Stimulated activated CD8-positive, alpha-beta memory T cell treated with anti-CD3 and anti-CD28 coated beads, Interleukin-15, amount 100 ng/mL, for 1 hour (primary cell): Measurements from ENCODE around the gene TNS1.
"Not testable (repeated sequence)": the region's sequence is repeated elsewhere in the genome, so short reads cannot be mapped to it uniquely, and the experiment has no call there.

ENCODE experiments used
- DNase-seq: peaks from one replicate; pipeline ENCODE4 v3.0.0-alpha.2; 2020; ENCODE audit warnings: low read depth

Gene TNS1

DNA sequence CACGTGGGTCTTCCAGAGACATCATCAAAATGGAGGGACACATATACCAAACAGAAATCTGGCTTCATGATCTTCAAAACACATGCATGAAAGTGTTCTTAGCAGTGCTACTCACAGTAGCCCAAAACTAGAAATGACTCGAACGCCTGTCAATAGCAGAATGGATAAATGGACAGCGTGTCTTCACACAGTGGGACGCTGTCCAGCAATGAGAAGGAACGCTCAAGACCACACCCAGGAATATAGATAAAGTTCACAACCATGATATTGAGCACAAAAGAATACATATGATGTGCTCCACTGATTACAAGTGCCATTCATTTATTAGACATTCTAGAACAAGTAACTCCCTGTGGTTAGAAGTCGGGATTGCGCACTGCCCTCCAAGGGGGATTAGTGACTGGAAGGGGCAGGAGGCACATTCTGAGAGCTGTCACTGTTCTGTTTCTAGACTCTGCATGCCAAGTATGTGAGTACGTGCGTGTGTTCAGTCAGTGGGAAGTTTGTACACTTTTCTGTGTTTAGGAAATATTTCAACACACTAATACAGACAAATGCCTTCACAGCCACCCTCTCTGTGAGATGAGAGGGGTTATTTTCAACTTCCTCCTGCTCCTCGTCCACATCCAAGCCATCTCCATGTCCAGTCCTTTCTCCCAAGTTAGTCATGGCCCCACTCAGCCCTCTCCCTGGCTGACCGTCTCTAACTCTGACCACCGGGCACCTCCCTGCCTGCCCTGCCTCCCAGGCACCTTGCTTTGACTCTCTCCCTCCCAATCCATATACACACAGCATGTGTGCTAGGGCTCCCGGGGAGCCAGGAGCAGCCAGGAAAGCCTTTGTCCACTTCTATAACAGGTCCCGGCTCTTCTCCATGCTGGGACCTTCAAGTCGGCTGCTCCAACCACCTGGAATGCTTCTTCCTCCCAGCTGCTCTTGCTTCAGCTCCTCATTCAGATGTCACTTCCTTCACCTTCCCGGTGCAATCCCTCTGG lies 26.9 kb upstream of the TNS1 start:
- no peak for DNase-seq

GRCh38 chr2:218028562-218029348 lies 26.0 kb upstream of the TNS1 start:
- no peak for DNase-seq

- DNase-seq: no peak
Observed at GRCh38 chr2:218028189-218028495, 25.3 kb upstream of the TNS1 start.

GRCh38 chr2:218027426-218028188 lies 24.8 kb upstream of the TNS1 start:
- no peak for DNase-seq

DNA sequence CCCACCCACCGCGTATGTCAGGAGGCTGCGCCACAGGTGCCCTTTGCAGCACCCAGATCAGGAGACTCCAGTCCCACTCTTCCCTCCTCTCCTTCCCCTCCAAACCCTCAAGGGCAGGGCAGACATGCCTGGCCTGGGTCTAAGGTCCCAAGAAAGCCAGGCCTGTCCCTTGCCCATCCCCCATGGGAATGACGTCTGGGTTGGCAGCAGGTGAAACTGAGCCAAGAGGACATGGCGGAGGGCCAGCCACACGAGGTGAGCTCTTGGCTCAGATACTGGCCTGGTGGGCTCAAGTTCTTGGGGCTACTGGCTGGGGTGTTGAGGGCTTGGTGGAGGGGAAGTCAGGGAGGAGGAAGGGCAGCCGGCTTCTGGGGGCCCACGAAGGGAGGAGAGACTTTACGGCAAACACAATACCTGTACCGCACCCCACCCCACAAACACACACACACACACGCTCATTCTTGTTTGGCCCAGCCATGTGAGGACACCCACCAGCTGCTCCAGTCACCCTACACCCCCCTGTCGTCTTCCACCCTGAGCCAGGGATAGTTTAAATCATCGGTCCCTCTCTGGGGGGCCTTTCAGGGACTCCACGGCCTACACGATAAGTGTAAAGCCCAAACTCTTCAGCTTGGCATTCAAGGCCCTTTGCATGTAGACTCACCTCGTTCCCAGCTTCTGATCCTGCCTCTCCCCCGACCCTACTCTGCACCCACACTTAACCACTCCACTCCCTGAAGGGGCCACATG lies 24.1 kb upstream of the TNS1 start:
- no peak for DNase-seq

- no peak for DNase-seq
Observed at GRCh38 chr2:218026244-218026643, 23.4 kb upstream of the TNS1 start.

- DNase-seq: no peak
Observed at GRCh38 chr2:218024871-218025270, 22.1 kb upstream of the TNS1 start.

DNA sequence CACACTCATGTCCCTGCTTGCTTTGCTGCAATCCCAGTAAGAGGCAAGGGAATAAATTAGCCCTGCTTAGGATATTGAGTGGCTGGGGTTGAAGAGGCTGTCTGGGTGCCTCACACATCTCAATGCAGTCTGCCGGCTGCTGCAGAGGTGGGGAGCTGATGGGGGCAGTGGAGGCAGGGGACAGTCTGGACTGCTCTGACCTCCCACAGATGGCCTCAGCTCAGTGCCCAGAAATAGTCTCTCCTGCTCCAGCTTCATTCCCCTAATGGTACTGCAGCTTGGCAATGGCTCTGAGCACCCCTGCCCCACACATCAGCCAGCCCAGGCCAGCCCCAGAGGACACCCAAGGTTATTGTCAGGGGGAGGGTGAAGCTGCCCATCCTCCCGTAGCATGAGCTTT lies 21.5 kb upstream of the TNS1 start:
- no peak for DNase-seq

DNA sequence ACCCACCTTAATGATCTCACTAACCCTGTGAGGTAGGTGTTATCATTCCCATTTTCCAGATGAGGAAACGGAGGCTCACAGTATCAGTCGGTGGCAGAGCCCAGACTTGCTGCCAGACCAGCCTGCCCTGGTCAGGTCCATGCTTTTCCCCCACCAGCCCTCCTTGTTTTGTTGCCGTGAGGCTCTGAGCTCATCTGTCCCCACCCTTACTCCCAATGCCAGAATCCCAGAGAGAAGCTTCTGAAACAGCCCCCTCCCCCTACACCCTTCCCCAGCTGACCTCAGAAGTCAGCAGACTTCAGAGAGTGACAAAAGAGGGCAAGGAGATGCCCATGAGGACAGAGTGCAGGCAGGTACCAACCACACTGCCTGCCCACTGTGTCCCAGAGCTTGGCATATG lies 20.8 kb upstream of the TNS1 start:
- no peak for DNase-seq

DNA sequence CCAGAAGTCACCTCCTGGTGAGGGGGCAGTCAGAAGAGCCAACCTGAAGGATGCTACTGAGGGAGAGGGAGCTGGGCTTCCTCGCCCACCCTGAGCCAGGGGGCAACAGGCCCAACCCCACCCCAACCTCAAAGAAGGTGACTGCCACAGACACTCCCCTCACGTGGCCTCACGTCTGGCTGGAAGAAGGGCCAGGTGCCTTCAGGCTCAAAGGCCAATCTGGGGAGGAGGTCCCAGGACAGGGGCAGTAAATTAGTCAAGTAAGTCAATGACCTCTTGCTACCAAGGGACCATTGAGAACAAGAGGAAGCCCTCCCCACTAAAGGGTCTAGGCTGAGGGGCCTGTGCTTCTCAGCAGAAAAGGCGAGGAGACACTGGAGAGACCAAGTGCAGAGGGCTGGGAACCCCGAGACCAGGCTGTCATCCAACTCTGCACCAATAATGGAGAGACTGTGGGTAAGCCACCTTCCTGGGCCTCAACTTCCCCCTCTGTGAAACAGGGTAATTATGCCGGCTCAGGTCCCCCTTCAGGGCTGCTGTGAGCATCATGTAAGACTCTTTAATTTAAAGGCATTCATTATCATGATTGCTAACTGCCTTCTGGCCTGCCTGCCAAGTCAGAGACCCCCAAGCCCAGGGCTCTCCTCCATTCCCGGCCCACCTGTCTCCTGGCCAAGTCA lies 20.2 kb upstream of the TNS1 start:
- DNase-seq: no peak

DNA sequence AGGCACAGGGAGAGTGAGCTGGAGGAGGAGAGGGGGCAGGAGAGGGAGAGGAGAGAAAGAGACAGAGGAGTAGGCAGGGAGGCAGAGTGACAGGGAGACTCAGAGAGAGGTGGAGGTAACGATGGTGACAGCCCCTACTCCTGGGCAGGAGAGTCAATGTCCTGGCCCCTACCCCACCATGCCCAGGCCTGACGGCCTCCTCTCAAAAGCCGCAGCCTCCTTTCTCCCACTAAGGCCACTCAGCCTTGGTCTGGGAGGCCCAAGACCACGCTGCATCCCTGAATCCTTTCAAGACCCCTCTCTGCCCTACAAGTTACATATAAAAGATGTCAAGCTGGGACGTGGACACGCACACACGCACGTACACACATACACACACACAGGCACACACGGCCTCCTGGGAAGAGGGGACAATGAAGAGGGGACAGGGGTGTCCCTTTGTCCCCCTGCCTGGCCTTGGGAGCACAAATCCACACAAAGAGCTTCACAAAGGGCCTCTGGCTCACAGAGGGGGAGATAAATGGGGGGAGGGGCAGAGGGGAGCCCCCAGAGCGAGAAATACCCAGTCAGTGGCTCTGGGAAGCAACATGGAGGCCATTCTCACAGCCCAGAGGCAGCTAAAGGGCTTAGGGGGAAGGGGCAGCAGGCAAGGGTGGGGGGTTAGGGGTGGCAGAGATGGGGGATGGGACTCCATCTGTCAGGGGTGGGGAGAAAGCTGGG lies 19.5 kb upstream of the TNS1 start:
- DNase-seq: no peak

DNA sequence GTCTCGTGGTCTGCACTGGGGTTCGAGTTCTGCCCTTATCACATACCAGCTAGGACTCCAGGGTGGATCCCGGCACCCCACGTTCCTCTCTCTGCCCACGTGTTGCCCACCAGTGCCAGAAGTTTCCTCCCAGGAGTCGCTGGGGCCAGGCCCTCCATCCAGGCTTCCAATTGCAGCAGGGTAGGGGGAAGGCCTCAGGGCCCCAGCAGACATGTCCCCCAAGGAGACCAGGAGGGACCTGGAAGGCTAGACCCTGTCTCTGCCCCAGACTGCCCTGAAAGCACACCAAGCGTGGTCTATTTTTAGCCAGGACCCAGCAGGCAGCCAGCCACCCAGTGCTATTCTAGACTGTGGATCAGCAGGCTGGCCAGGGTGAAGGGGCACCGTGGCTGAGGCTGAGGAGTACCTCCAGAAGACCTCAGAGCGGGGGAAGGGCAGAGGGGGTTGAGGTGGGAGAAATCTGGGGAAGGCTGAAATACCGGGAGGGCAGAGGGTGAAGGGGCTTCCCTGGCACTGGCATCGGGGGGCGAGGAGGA lies 18.8 kb upstream of the TNS1 start:
- DNase-seq: no peak

DNA sequence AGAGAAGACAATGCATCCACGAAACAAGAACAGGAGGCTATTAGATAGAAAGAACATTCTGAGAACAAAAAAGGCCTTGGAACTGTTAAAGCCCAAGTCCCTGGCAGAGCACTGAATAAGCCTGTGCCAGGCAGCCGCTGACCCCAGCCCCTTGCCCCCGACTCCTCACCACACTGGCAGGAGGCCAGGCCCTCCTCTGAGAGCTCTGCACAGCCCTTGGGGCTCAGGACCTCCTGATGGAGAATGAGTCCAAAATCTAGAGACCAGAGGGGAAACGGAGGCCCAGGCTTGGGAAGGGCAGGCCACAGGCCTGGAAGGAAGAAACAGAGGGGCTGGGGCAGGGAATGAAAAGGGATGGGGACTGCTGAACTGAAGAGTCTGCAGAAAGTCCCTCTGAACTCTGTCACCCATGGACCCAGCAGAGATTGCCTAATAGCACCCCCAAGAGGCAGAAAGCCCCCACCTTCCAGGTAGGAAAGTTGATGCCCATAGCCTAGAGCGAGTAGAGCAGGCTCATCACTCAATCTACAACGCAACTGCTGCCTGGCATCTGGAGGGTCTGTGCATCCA lies 18.3 kb upstream of the TNS1 start:
- DNase-seq: no peak

DNA sequence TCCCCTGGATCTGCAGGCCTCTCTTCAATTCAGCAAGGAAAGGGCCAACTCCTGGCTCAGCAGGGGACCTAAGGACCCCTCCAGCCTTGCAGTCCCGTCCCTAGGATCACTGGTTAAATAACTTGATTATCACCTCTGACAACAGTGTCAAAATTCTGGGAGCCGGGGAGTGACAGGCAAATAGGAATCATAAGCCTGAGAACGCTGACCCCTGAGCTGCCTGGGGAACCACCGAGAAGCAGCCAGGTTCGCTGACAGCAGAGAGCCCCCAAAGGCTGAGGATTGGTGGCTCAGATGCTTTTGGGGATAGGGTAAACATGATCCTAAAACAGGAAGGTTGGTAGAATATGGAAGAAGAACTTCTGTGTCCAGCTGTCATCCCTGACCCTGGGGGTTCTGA lies 17.5 kb upstream of the TNS1 start:
- DNase-seq: no peak

GRCh38 chr2:218019411-218020060 lies 16.7 kb upstream of the TNS1 start:
- no peak for DNase-seq

DNA sequence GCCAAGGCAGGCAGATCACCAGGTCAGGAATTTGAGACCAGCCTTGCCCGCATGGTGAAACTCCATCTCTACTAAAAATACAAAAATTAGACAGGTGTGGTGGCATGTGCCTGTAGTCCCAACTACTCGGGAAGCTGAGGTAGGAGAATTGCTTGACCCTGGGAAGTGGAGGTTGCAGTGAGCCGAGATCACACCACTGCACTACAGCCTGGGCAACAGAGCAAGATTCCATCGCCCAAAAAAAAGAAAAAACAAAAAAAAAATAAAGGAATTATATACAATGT lies 16.0 kb upstream of the TNS1 start:
- not testable (repeated sequence) for DNase-seq

DNA sequence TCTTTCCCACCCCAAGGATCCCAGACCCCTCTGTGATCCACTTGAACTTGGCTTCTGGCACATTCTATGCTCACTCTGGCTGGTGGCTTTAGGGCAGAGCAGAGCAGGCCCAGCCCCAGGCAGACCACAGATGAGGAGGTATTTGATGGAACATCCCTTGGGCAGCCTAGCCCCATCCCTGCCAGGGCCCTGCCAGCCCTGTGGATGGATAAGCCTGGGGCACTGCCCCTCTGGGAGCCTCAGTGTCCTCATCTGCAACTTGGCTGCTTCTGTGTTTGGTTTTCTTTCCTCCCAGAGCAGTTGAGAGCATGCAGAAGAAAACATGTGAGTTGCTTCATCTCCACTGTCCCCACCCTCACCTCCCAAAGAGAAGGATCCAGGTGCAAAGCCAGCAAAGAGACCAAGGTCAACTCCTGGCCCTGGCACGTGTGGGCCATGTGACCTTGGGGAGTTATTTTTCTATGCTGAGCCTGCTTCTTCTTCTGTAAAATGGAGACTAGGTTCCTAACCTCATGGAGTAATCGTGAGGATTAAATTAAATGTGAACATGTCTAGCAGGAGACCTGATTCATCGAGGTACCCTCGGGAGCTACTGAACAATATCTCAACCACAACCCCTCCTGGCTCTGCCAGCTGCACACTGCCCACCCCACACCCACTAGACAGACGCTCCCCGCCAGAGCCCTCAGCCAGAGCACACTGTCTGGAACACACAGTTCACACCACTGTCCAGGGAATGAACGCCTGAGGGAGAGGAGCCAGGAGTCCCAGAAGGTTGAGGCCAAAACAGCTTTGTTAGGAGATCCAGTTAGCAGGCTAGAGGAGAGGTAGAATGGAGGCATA lies 14.6 kb upstream of the TNS1 start:
- DNase-seq: no peak

- DNase-seq: no peak
Observed at GRCh38 chr2:218016810-218017209, 14.0 kb upstream of the TNS1 start.
